Activated naive CD8-positive, alpha-beta T cell treated with anti-CD3 and anti-CD28 coated beads, Interleukin-2, amount 50 U/mL, for 16 hours (primary cell): ENCODE data around the gene MAG.

Experiments used
- DNase-seq: peaks from one replicate; pipeline ENCODE4 v3.0.0-alpha.2; 2020; ENCODE audit warnings: low read depth, low spot score

The MAG gene

GRCh38 chr19:35291916-35292315, at the start of gene MAG:
Gene MAG, plus strand, starts transcription at chr19:35292161. Its CDS starts 3,248 bp downstream, at chr19:35295409.
- no peak for DNase-seq

- no peak for DNase-seq
These were observed 45.4 kb upstream of the MAG start for GRCh38 chr19:35246466-35247092.

GRCh38 chr19:35247526-35248309, 44.2 kb upstream of the MAG start:
- peak; percentile 33 for DNase-seq

- DNase-seq, result peak; percentile 44
These were observed 43.4 kb upstream of the MAG start, which contains the start of gene LSR for GRCh38 chr19:35248310-35249145. Gene LSR, plus strand, starts transcription at chr19:35249002. Its CDS starts 21 bp downstream, at chr19:35249023.

GRCh38 chr19:35249146-35249847, 42.7 kb upstream of the MAG start:
- no peak for DNase-seq

GRCh38 chr19:35249848-35250711, 41.9 kb upstream of the MAG start:
- DNase-seq, result no peak

- DNase-seq, result no peak
These were observed 40.5 kb upstream of the MAG start for GRCh38 chr19:35251456-35251855.

GRCh38 chr19:35253316-35254286, 38.4 kb upstream of the MAG start:
- DNase-seq, result no peak

GRCh38 chr19:35254341-35255297, 37.3 kb upstream of the MAG start:
- DNase-seq, result no peak

- no peak for DNase-seq
These were observed 35.4 kb upstream of the MAG start for GRCh38 chr19:35256566-35256965.

GRCh38 chr19:35257113-35257461, 34.9 kb upstream of the MAG start:
- DNase-seq, result no peak

- DNase-seq, result no peak
These were observed 31.2 kb upstream of the MAG start for GRCh38 chr19:35260694-35261304.

- DNase-seq, result no peak
These were observed 30.4 kb upstream of the MAG start for GRCh38 chr19:35261356-35262100.

GRCh38 chr19:35262101-35262761, 29.7 kb upstream of the MAG start:
- no peak for DNase-seq

GRCh38 chr19:35264268-35265125, 27.5 kb upstream of the MAG start:
- DNase-seq, result no peak
